ENCODE data around the gene VPS4B. TPM values are rescaled to one million over a fixed set of nuclear protein-coding genes. Genes with fewer than 3 reads are reported as not detected.

Gene VPS4B
- total and polyA plus RNA-seq, 7 donors, result 31.4 to 69.4 (median 40.0) TPM

DNA sequence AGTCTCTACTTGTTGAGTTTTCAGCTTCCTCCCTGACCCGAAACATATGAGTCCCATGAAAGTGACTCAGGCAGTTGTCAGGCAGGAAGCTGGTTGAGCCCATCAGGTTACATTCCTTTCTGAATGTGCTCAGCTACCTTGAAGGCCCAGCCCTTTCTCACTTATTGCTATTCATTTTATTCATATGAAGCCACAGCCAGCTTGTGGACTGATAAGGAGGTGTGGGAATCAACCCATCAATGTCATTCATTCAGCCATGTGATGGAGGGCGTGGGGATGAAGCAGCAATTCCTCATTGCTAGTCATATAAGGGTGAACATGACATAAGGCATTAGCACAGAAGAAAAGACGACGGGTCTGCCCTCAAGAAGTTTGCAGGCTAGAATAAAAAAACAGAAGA is 5.3 kb upstream of the VPS4B start:
- no peak for DNase-seq
- 75 to 86% methylated on average over 4 of the region's 4 CpGs for WGBS, 2 donors
- Histone ChIP-seq H3K27me3 (no peaks in the 10 kb centered on the region), H3K36me3 (no peaks in the 10 kb centered on the region), H3K4me3 (no peak overlapping the region), H3K27ac (no peak overlapping the region), H3K4me1 (peaks cover 0 to 8% (median 2%) of the 10 kb centered on the region in 4 donors), H3K9me3 (no peaks in the 10 kb centered on the region)
- TF ChIP-seq POLR2AphosphoS5 (IDR thresholded peaks at IDR 0.05) (no peak), EP300 (IDR thresholded peaks at IDR 0.05) (no peak), POLR2A (IDR thresholded peaks at IDR 0.05) (no peak)
- TF ChIP-seq, protein P1, sequence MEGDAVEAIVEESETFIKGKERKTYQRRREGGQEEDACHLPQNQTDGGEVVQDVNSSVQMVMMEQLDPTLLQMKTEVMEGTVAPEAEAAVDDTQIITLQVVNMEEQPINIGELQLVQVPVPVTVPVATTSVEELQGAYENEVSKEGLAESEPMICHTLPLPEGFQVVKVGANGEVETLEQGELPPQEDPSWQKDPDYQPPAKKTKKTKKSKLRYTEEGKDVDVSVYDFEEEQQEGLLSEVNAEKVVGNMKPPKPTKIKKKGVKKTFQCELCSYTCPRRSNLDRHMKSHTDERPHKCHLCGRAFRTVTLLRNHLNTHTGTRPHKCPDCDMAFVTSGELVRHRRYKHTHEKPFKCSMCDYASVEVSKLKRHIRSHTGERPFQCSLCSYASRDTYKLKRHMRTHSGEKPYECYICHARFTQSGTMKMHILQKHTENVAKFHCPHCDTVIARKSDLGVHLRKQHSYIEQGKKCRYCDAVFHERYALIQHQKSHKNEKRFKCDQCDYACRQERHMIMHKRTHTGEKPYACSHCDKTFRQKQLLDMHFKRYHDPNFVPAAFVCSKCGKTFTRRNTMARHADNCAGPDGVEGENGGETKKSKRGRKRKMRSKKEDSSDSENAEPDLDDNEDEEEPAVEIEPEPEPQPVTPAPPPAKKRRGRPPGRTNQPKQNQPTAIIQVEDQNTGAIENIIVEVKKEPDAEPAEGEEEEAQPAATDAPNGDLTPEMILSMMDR (IDR thresholded peaks at IDR 0.05), result no peak
- intact Hi-C loops (cut with DNase I), result loop anchor here (10.0 kb wide), 1 partner anchor 713 kb away; the partner anchor contains the start of gene PHLPP1

DNA sequence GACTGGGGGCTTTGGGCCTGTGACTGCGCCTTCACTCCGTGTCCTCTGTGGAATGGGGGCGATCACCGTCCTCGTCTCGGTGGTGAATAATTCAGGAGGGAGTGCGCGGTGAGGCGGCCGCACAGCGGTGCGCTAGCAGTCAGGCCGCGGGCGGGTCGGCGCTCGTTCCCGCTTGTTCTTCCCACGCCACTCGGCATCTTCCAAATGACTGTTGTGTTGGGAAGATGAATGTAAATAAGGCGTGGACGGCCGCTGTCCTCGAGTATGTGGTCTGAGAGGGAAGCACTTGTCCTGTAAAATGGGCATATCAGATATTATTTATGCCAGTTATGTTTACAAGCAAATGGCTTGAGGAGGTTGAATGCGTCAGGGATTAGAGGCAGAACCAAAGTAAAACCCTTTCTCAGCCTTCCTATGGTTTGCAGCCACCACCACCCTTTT is 608 bp upstream of the VPS4B start:
- no peaks in the 10 kb centered on the region for H3K27me3 ChIP-seq
- H3K27ac ChIP-seq, result peak overlapping the region; percentile 90 to 96 (median 92)
- peaks cover 0 to 17% (median 0%) of the 10 kb centered on the region in 4 donors for H3K36me3 ChIP-seq
- 2% methylated on average over 26 of the region's 26 CpGs for WGBS, 2 donors
- H3K4me3 ChIP-seq, result peak overlapping the region; percentile 68 to 89 (median 84)
- intact Hi-C loops (cut with DNase I), result loop anchor here (1.0 to 10.0 kb wide), 4 partner anchors 55 to 708 kb away; partner anchors contain the start of gene PHLPP1
- TF ChIP-seq, protein P1 (IDR thresholded peaks at IDR 0.05), result no peak
- TF ChIP-seq POLR2AphosphoS5 (IDR thresholded peaks at IDR 0.05) (no peak), POLR2A (IDR thresholded peaks at IDR 0.05) (no peak), EP300 (IDR thresholded peaks at IDR 0.05) (no peak)
- DNase-seq, result no peak
- H3K9me3 ChIP-seq, result no peaks in the 10 kb centered on the region
- H3K4me1 ChIP-seq, result peaks cover 0 to 18% (median 15%) of the 10 kb centered on the region in 4 donors

DNA sequence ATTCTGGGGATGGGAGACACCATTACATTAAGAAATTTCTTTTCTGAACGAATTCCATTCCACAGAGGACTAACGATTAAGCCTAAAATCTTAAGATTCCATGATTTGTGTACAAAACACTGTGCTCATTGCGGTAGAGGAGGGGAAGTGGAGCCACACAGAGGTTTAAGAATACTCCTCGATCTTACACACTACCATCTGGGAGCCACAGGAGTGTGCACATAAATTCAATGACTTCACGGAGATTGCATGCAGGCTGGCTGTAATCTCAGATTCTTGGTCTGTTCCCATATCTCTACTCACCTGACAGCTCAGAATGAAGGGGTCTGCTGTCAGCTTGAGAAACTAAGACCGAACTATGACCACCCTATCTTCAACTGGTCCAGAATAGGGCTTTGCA is 762 bp downstream of the VPS4B start:
- no peaks in the 10 kb centered on the region for H3K9me3 ChIP-seq
- TF ChIP-seq POLR2A (IDR thresholded peaks at IDR 0.05), result no peak
- TF ChIP-seq EP300 (IDR thresholded peaks at IDR 0.05), result no peak
- no peak for TF ChIP-seq POLR2AphosphoS5 (IDR thresholded peaks at IDR 0.05)
- TF ChIP-seq, protein P1 (IDR thresholded peaks at IDR 0.05), result no peak
- peak overlapping the region; percentile 68 to 89 (median 84) for H3K4me3 ChIP-seq
- intact Hi-C loops (cut with DNase I), result loop anchor here (5.0 to 10.0 kb wide), 3 partner anchors 74 to 707 kb away; partner anchors contain the start of gene PHLPP1
- 8 to 12% methylated on average over 6 of the region's 6 CpGs for WGBS, 2 donors
- H3K27ac ChIP-seq, result peak overlapping the region; percentile 90 to 96 (median 92)
- DNase-seq, result no peak
- peaks cover 0 to 18% (median 15%) of the 10 kb centered on the region in 4 donors for H3K4me1 ChIP-seq
- H3K27me3 ChIP-seq, result no peaks in the 10 kb centered on the region
- H3K36me3 ChIP-seq, result peaks cover 0 to 31% (median 2%) of the 10 kb centered on the region in 4 donors

DNA sequence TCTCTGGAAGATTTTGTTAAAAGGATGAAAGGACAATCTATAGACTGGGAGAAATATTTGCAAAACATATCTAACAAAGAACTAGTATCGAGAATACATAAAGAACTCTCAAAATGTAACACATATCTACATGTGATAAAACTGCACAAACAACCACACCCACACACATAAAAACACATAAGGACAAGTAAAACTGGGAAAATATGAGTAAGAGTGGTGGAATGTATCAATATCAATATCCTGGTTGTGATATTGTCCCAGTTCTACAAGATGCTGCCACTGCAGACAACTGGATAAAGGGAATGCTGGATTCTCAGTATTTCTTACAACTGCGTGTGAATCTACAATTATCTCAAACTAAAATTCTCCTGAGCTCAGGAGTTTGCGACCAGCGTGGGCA is 9.3 kb downstream of the VPS4B start:
- H3K4me1 ChIP-seq, result no peaks in the 10 kb centered on the region
- TF ChIP-seq, protein P1 (IDR thresholded peaks at IDR 0.05), result no peak
- TF ChIP-seq POLR2AphosphoS5 (IDR thresholded peaks at IDR 0.05), result no peak
- no peak for TF ChIP-seq EP300 (IDR thresholded peaks at IDR 0.05)
- no peak for TF ChIP-seq POLR2A (IDR thresholded peaks at IDR 0.05)
- WGBS, 2 donors, result 56 to 70% methylated on average over 4 of the region's 4 CpGs
- intact Hi-C loops (cut with DNase I), result no loop called here
- peaks cover 0 to 78% (median 28%) of the 10 kb centered on the region in 4 donors for H3K36me3 ChIP-seq
- H3K4me3 ChIP-seq, result no peak overlapping the region
- no peaks in the 10 kb centered on the region for H3K9me3 ChIP-seq
- H3K27ac ChIP-seq, result no peak overlapping the region
- no peaks in the 10 kb centered on the region for H3K27me3 ChIP-seq
- DNase-seq, result no peak
